Erythroblast (primary cell): ENCODE results near the gene BGLAP.
A peak's percentile ranks its signal among the peaks of the same experiment; 100 is the strongest.
"Not testable (repeated sequence)": the region's sequence is repeated elsewhere in the genome, so short reads cannot be mapped to it uniquely, and the experiment has no call there.

Experiments used
- DNase-seq, 2 experiments: peaks; one replicate each; lab custom pipeline; 2025; lab: John Stamatoyannopoulos, UW
- GATA1 ChIP-seq: IDR thresholded peaks from 2 replicates; pipeline ENCODE4 v1.6.1; 2011; ENCODE audit warnings: low read depth, mild to moderate bottlenecking, control low read depth, low read length, moderate library complexity
- POLR2A ChIP-seq: IDR thresholded peaks from 2 replicates; pipeline ENCODE4 v1.6.1; 2011; ENCODE audit warnings: mild to moderate bottlenecking, low read length

BGLAP gene

GRCh38 chr1:156214024-156214748 is 27.8 kb upstream of the BGLAP start:
- DNase-seq: peak; percentile 47 to 54
- TF ChIP-seq POLR2A (no peak), GATA1 (no peak)

GRCh38 chr1:156216361-156217086 is 25.5 kb upstream of the BGLAP start:
- not testable (repeated sequence) for DNase-seq

GRCh38 chr1:156217871-156218270 is 24.1 kb upstream of the BGLAP start:
- no peak for TF ChIP-seq POLR2A
- no peak for TF ChIP-seq GATA1
- no peak for DNase-seq

GRCh38 chr1:156220226-156220625 is 21.8 kb upstream of the BGLAP start:
- TF ChIP-seq GATA1 (no peak), POLR2A (no peak)
- DNase-seq: no peak

GRCh38 chr1:156221986-156222692 is 19.8 kb upstream of the BGLAP start:
- TF ChIP-seq POLR2A (no peak), GATA1 (no peak)
- peak in 1 of 2 experiments; percentile 26 for DNase-seq

GRCh38 chr1:156225677-156226014 is 16.3 kb upstream of the BGLAP start:
- no peak for DNase-seq
- TF ChIP-seq GATA1 (no peak), POLR2A (no peak)

GRCh38 chr1:156226116-156226538 is 15.9 kb upstream of the BGLAP start:
- TF ChIP-seq GATA1 (no peak), POLR2A (no peak)
- DNase-seq: no peak

GRCh38 chr1:156226782-156227181 is 15.2 kb upstream of the BGLAP start:
- TF ChIP-seq GATA1 (no peak), POLR2A (no peak)
- DNase-seq: no peak

- no peak for TF ChIP-seq GATA1
- no peak for TF ChIP-seq POLR2A
- no peak for DNase-seq
Measured at GRCh38 chr1:156228501-156228900, 13.5 kb upstream of the BGLAP start.

GRCh38 chr1:156229809-156230472 is 12.0 kb upstream of the BGLAP start:
- DNase-seq: peak; percentile 63 to 68
- TF ChIP-seq POLR2A (no peak), GATA1 (no peak)

- no peak for DNase-seq
- TF ChIP-seq POLR2A (no peak), GATA1 (no peak)
Measured at GRCh38 chr1:156230473-156230837, 11.5 kb upstream of the BGLAP start.

GRCh38 chr1:156232201-156232894 is 9.6 kb upstream of the BGLAP start:
- peak; percentile 17 to 41 for DNase-seq
- TF ChIP-seq POLR2A (no peak), GATA1 (no peak)

GRCh38 chr1:156233426-156234127 is 8.4 kb upstream of the BGLAP start:
- TF ChIP-seq POLR2A (no peak), GATA1 (no peak)
- no peak for DNase-seq
